CD14-positive monocyte (primary cell): ENCODE results near the gene ZNF326. TPM values are rescaled to one million over a fixed set of nuclear protein-coding genes. Genes with fewer than 3 reads are reported as not detected.

ENCODE experiments used
- DNase-seq, 3 donors: peaks; one replicate each; pipeline ENCODE4 v3.0.0-alpha.2; 2011 to 2022
- H2AFZ ChIP-seq: 2 replicates; pipeline ENCODE4 v1.6.0; 2012; ENCODE audit warnings: mild to moderate bottlenecking, low read depth, low read length, inconsistent platforms; ENCODE audit not compliant: insufficient read depth, poor library complexity, severe bottlenecking
- H3K27ac ChIP-seq, 2 donors: 1 replicate in 1 of 2; 2 replicates in 1 of 2; pipeline ENCODE4 v1.5.1; 2012 to 2013; ENCODE audit warnings: low read length in 2 of 2, control low read depth in 1 of 2, inconsistent platforms in 1 of 2, low read depth in 1 of 2, mild to moderate bottlenecking in 1 of 2
- H3K27me3 ChIP-seq, 2 donors: one replicate each; pipeline versions ENCODE4 v1.6.0 to v1.6.1; 2011 to 2013; ENCODE audit warnings: low read length in 2 of 2; ENCODE audit not compliant: control insufficient read depth in 2 of 2, insufficient read depth in 2 of 2
- H3K36me3 ChIP-seq, 2 donors: replicated peaks in 1 of 2; 1 replicate in 1 of 2; 2 replicates in 1 of 2; pipeline versions ENCODE4 v1.5.1 to v1.6.1; 2012 to 2013; ENCODE audit warnings: low read length in 2 of 2, control low read depth in 1 of 2, inconsistent platforms in 1 of 2, mild to moderate bottlenecking in 1 of 2; ENCODE audit not compliant: insufficient read depth in 2 of 2, control insufficient read depth in 1 of 2
- H3K4me1 ChIP-seq, 2 donors: 1 replicate in 1 of 2; 2 replicates in 1 of 2; pipeline versions ENCODE4 v1.5.1 to v1.6.1; 2012 to 2013; ENCODE audit warnings: low read length in 2 of 2, control low read depth in 1 of 2, inconsistent platforms in 1 of 2, mild to moderate bottlenecking in 1 of 2, moderate library complexity in 1 of 2; ENCODE audit not compliant: insufficient read depth in 2 of 2, control insufficient read depth in 1 of 2
- H3K4me2 ChIP-seq: replicated peaks from 2 replicates; pipeline ENCODE3; 2012; ENCODE audit warnings: low read length, moderate library complexity, mild to moderate bottlenecking; ENCODE audit not compliant: poor library complexity, severe bottlenecking; ENCODE audit errors: extremely low read depth
- H3K4me3 ChIP-seq, 3 experiments: fragments of 200-600 bp in 1 of 3; sonication (generic) in 1 of 3; replicated peaks in 1 of 3; 1 replicate in 2 of 3; 2 replicates in 1 of 3; pipeline ENCODE4 v1.5.1; 2011 to 2013; ENCODE audit warnings: low read length in 3 of 3, mild to moderate bottlenecking in 3 of 3, control low read depth in 2 of 3, low read depth in 2 of 3, inconsistent platforms in 1 of 3, moderate library complexity in 1 of 3
- H3K79me2 ChIP-seq: 2 replicates; pipeline ENCODE4 v1.6.0; 2012; ENCODE audit warnings: mild to moderate bottlenecking, control low read depth, inconsistent platforms, low read length, moderate library complexity; ENCODE audit not compliant: insufficient read depth
- H3K9ac ChIP-seq: 2 replicates; pipeline ENCODE4 v1.6.0; 2017; ENCODE audit warnings: low read length, mild to moderate bottlenecking; ENCODE audit not compliant: insufficient read depth, poor library complexity, severe bottlenecking
- H3K9me3 ChIP-seq, 2 donors: replicated peaks in 1 of 2; 1 replicate in 1 of 2; 2 replicates in 1 of 2; pipeline versions ENCODE4 v1.5.1 to v1.6.1; 2012 to 2013; ENCODE audit warnings: low read length in 2 of 2, control low read depth in 1 of 2; ENCODE audit not compliant: control insufficient read depth in 1 of 2, insufficient read depth in 1 of 2
- H4K20me1 ChIP-seq: 2 replicates; pipeline ENCODE4 v1.6.0; 2012; ENCODE audit warnings: mild to moderate bottlenecking, low read length, control low read depth, moderate library complexity; ENCODE audit not compliant: insufficient read depth
- H3K27ac Mint-ChIP-seq, 7 donors: one replicate each; pipeline ENCODE4 v1.8.0; 2020; ENCODE audit warnings: mild to moderate bottlenecking in 7 of 7, mixed read lengths in 7 of 7, moderate library complexity in 6 of 7, inconsistent platforms in 2 of 7
- H3K27me3 Mint-ChIP-seq, 3 donors: one replicate each; pipeline ENCODE4 v1.8.0; 2021 to 2022; ENCODE audit warnings: low read depth in 3 of 3, mild to moderate bottlenecking in 3 of 3, mixed read lengths in 3 of 3, moderate library complexity in 3 of 3, inconsistent platforms in 1 of 3
- H3K36me3 Mint-ChIP-seq, 2 donors: one replicate each; pipeline ENCODE4 v1.8.0; 2020; ENCODE audit warnings: mixed read lengths in 2 of 2, inconsistent platforms in 1 of 2, mild to moderate bottlenecking in 1 of 2
- H3K4me1 Mint-ChIP-seq: one replicate; pipeline ENCODE4 v1.8.0; 2020; ENCODE audit warnings: mild to moderate bottlenecking, mixed read lengths
- H3K4me3 Mint-ChIP-seq, 2 donors: one replicate each; pipeline ENCODE4 v1.8.0; 2020; ENCODE audit warnings: mild to moderate bottlenecking in 2 of 2, mixed read lengths in 2 of 2, moderate library complexity in 1 of 2
- H3K9me3 Mint-ChIP-seq, 7 donors: one replicate each; pipeline ENCODE4 v1.8.0; 2020 to 2022; ENCODE audit warnings: mixed read lengths in 7 of 7, mild to moderate bottlenecking in 6 of 7, moderate library complexity in 6 of 7, inconsistent platforms in 2 of 7
- WGBS: methylation state at CpG from one replicate; pipeline ENCODE4 v1.1.5; 2013; ENCODE audit warnings: missing lambda C conversion rate; ENCODE audit not compliant: insufficient coverage; 5-methylcytosine and 5-hydroxymethylcytosine counted together
- intact Hi-C, 2 donors: fragments of 100-400 bp; cut with micrococcal nuclease; formaldehyde crosslinking; loops; one replicate each; pipeline versions ENCODE4 v1.15.0 to v1.15.1; 2023
- polyA plus RNA-seq, 3 donors: library from polyadenylated mRNA; depleted of rRNA in 1 of 3; unstranded in 2 of 3; stranded (reverse) in 1 of 3; fragments of 300-500 nt in 2 of 3; fragments of >200 nt in 1 of 3; fragmentation: Illumina TruSeq in 2 of 3; gene quantifications; 1 replicate in 2 of 3; 2 replicates in 1 of 3; pipeline ENCODE4 v1.2.3, GENCODE V29; 2012 to 2021
- TF ChIP-seq, protein P1 (sequence below): fragments of 200-600 bp; IDR thresholded peaks from one replicate; pipeline ENCODE4 v1.8.0; 2022; ENCODE audit warnings: antibody characterized with exemption, mild to moderate bottlenecking

The ZNF326 gene
- polyA plus RNA-seq, 3 donors: 3.8 to 5.0 (median 4.5) TPM

GRCh38 chr1:89999628-90000027, 4.7 kb downstream of the ZNF326 start:
- no peak overlapping the region for H2AFZ ChIP-seq
- Mint-ChIP-seq H3K27ac (no peak overlapping the region), H3K4me3 (no peak overlapping the region), H3K36me3 (peaks cover 24 to 36% of the 10 kb centered on the region in 2 donors), H3K9me3 (no peaks in the 10 kb centered on the region), H3K4me1 (peaks cover 37% of the 10 kb centered on the region), H3K27me3 (no peaks in the 10 kb centered on the region)
- intact Hi-C loops: loop anchor here (10.0 kb wide), 3 partner anchors 365 to 1015 kb away; partner anchors contain the start of gene LRRC8C (in 2 of the 2)
- no peak for DNase-seq
- no peaks in the 10 kb centered on the region for H3K27me3 ChIP-seq
- H3K4me1 ChIP-seq: peaks cover 11 to 25% of the 10 kb centered on the region in 2 donors
- peaks cover 94% of the 10 kb centered on the region for H3K79me2 ChIP-seq
- H3K27ac ChIP-seq: peak overlapping the region in 1 of 2 donors; percentile 6
- 90% methylated on average over 2 of the region's 3 CpGs for WGBS
- H3K9ac ChIP-seq: no peak overlapping the region
- peaks cover 8 to 38% of the 10 kb centered on the region in 2 donors for H3K36me3 ChIP-seq
- H3K4me3 ChIP-seq: no peak overlapping the region
- TF ChIP-seq, protein P1, sequence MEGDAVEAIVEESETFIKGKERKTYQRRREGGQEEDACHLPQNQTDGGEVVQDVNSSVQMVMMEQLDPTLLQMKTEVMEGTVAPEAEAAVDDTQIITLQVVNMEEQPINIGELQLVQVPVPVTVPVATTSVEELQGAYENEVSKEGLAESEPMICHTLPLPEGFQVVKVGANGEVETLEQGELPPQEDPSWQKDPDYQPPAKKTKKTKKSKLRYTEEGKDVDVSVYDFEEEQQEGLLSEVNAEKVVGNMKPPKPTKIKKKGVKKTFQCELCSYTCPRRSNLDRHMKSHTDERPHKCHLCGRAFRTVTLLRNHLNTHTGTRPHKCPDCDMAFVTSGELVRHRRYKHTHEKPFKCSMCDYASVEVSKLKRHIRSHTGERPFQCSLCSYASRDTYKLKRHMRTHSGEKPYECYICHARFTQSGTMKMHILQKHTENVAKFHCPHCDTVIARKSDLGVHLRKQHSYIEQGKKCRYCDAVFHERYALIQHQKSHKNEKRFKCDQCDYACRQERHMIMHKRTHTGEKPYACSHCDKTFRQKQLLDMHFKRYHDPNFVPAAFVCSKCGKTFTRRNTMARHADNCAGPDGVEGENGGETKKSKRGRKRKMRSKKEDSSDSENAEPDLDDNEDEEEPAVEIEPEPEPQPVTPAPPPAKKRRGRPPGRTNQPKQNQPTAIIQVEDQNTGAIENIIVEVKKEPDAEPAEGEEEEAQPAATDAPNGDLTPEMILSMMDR: no peak
- peaks cover 47% of the 10 kb centered on the region for H4K20me1 ChIP-seq
- H3K9me3 ChIP-seq: no peaks in the 10 kb centered on the region
- H3K4me2 ChIP-seq: no peak overlapping the region

- TF ChIP-seq, protein P1: no peak
- Histone ChIP-seq H3K4me1 (peaks cover 8 to 20% of the 10 kb centered on the region in 2 donors), H3K9me3 (no peaks in the 10 kb centered on the region), H3K27ac (no peak overlapping the region), H4K20me1 (peaks cover 52% of the 10 kb centered on the region), H2AFZ (no peak overlapping the region), H3K27me3 (no peaks in the 10 kb centered on the region), H3K4me3 (no peak overlapping the region), H3K4me2 (no peak overlapping the region), H3K79me2 (peaks cover 87% of the 10 kb centered on the region), H3K9ac (no peak overlapping the region), H3K36me3 (peaks cover 20 to 53% of the 10 kb centered on the region in 2 donors)
- Mint-ChIP-seq H3K36me3 (peaks cover 32 to 45% of the 10 kb centered on the region in 2 donors), H3K9me3 (no peaks in the 10 kb centered on the region), H3K27ac (peak overlapping the region in 3 of 7 donors; percentile 13 to 61 (median 21)), H3K27me3 (no peaks in the 10 kb centered on the region), H3K4me3 (no peak overlapping the region), H3K4me1 (peaks cover 35% of the 10 kb centered on the region)
- no peak for DNase-seq
- WGBS: 100% methylated on average over 1 of the region's 2 CpGs
- intact Hi-C loops: no loop called here
These were observed 6.2 kb downstream of the ZNF326 start for GRCh38 chr1:90000934-90001676.
